Stimulated activated CD8-positive, alpha-beta memory T cell treated with anti-CD3 and anti-CD28 coated beads, Interleukin-7, amount 100 ng/mL, for 48 hours (primary cell): ENCODE data around the gene STRN4.
"Not testable (repeated sequence)": the region's sequence is repeated elsewhere in the genome, so short reads cannot be mapped to it uniquely, and the experiment has no call there.

Source experiments
- DNase-seq, 2 donors: peaks; one replicate each; pipeline ENCODE4 v3.0.0-alpha.2; 2020; ENCODE audit warnings: low read depth in 1 of 2; ENCODE audit errors: extremely low read depth in 1 of 2

Gene STRN4

GRCh38 chr19:46746281-46747057, at the start of gene STRN4:
Gene STRN4, minus strand, starts transcription at chr19:46746450. Its CDS starts 20 bp downstream, at chr19:46746430.
- no peak for DNase-seq

GRCh38 chr19:46791944-46792343, 45.7 kb upstream of the STRN4 start:
- no peak for DNase-seq

GRCh38 chr19:46789371-46789770, 43.1 kb upstream of the STRN4 start:
- no peak for DNase-seq

GRCh38 chr19:46788968-46789338, 42.7 kb upstream of the STRN4 start:
- DNase-seq = no peak

- DNase-seq = peak; percentile 96 to 99
Measured at GRCh38 chr19:46788262-46788967, 42.2 kb upstream of the STRN4 start, which contains the start of gene SLC1A5. Gene SLC1A5, minus strand, starts transcription at chr19:46788594. Its CDS starts 629 bp downstream, at chr19:46787965.

- no peak for DNase-seq
Measured at GRCh38 chr19:46787331-46788261, 41.3 kb upstream of the STRN4 start.

GRCh38 chr19:46787040-46787330, 40.7 kb upstream of the STRN4 start:
- no peak for DNase-seq

GRCh38 chr19:46786236-46787039, 40.2 kb upstream of the STRN4 start:
- DNase-seq = peak; percentile 70 to 82

- no peak for DNase-seq
Measured at GRCh38 chr19:46785980-46786235, 39.7 kb upstream of the STRN4 start.

GRCh38 chr19:46785054-46785979, 39.1 kb upstream of the STRN4 start:
- no peak for DNase-seq

GRCh38 chr19:46784262-46785053, 38.2 kb upstream of the STRN4 start:
- peak in 1 of 2 donors; percentile 71 for DNase-seq

GRCh38 chr19:46783670-46784069, 37.4 kb upstream of the STRN4 start:
- DNase-seq = no peak

GRCh38 chr19:46782355-46783019, 36.2 kb upstream of the STRN4 start:
- no peak for DNase-seq

GRCh38 chr19:46777956-46778645, 31.9 kb upstream of the STRN4 start:
- DNase-seq = not testable (repeated sequence)

GRCh38 chr19:46776927-46777911, 31.0 kb upstream of the STRN4 start:
- no peak for DNase-seq

- no peak for DNase-seq
Measured at GRCh38 chr19:46775642-46776258, 29.5 kb upstream of the STRN4 start.
